NT2/D1 (cell line): ENCODE measurements around the gene ADARB2.

ENCODE experiments used
- SUZ12 ChIP-seq: IDR thresholded peaks from 2 replicates; pipeline ENCODE4 v1.6.1; 2011; ENCODE audit not compliant: insufficient read length, insufficient read depth; ENCODE audit errors: extremely low read depth
- ZNF274 ChIP-seq: IDR thresholded peaks from 2 replicates; pipeline ENCODE4 v1.6.1; 2011; ENCODE audit warnings: mild to moderate bottlenecking, low read depth, low read length

DNA sequence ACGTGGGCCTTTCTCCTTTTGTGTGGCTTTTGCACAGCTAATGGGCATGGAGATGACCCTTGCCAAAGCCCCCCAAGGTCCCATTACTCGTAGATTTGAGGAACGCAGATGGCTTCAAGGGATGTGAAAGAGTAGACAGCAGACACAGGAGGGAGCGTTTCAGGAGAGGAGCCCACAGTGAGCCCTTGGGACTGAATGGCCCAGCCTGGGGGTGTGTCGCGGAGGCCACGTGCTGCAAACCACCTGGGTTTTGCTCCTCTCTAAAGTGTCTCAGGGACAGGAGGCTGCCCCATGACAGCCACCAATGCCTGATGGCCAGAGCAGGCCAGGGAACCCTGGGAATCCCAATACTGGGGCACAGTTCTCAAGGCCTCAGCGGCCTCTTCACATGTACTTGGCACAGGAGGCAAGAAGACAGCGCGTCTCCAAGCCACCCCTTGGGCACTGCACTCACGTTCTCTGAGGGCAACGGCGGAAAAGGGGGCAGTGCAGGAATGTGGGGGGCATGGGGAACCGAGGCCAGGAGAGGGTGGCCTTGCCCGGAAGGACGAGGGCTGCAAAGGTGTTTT lies 495.9 kb downstream of the ADARB2 start:
- TF ChIP-seq SUZ12 (no peak), ZNF274 (no peak)
